HG03175 (cell line): Measurements from ENCODE around the gene DUSP28.

ENCODE experiments used
- ATAC-seq: cut with Tn5 transposase; IDR thresholded peaks from one replicate; pipeline ENCODE4 v1.9.1; 2021; ENCODE audit warnings: mild to moderate bottlenecking, moderate library complexity; ENCODE audit not compliant: unreplicated experiment

DUSP28 gene

GRCh38 chr2:240571314-240571973, 11.3 kb downstream of the DUSP28 start:
- ATAC-seq, result no peak

GRCh38 chr2:240572141-240573031, 12.2 kb downstream of the DUSP28 start:
- ATAC-seq, result no peak

DNA sequence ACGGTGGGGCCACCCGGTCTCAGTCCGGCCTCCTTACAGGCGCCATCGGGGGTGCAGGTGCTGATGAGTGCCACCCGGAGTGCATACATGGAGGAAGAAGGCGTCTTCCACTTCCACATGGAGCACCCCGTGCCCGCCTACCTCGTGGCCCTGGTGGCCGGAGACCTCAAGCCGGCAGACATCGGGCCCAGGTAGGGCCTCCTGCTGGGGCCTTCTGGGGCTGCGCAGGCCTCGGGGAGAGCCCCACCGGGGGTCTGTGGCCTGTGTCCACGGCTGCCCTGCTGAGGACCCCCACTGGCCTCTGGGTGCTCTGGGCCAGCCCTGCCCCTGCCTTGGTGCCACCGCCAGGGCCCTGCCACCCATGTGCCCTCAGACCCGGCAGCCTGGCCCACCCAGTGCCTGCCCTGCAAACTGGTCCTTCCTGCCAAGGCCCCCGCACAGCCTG, 12.9 kb downstream of the DUSP28 start:
- ATAC-seq, result no peak

DNA sequence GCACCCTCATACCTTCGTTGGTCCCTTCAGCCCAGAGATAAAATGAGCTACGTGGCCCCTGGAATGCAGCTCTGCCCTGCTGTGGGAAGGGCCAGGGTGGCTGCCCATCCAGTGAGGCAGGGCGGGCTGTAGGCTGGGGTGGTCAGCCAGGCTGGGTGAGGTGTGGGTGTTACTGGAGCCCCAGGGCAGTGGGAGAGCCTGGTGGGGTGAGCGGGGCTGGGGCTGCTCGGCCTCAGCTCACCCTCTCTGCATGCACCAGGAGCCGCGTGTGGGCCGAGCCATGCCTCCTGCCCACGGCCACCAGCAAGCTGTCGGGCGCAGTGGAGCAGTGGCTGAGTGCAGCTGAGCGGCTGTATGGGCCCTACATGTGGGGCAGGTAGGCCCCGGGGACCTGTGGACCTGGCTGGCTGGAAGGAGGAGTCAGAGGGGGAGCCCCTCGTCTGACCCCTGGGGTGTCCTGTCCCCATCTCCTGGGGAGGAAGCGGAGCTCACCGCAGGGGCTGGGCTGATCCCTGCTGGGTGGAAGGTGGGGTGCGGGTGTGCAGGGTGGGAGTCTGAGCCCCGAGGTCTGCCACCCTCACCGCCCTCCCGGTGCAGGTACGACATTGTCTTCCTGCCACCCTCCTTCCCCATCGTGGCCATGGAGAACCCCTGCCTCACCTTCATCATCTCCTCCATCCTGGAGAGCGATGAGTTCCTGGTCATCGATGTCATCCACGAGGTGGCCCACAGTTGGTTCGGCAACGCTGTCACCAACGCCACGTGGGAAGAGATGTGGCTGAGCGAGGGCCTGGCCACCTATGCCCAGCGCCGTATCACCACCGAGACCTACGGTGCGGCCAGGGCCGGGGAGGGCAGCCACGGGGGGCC, 13.6 kb downstream of the DUSP28 start:
- ATAC-seq, result no peak

- no peak for ATAC-seq
Measured at GRCh38 chr2:240574386-240575100, 14.4 kb downstream of the DUSP28 start.

DNA sequence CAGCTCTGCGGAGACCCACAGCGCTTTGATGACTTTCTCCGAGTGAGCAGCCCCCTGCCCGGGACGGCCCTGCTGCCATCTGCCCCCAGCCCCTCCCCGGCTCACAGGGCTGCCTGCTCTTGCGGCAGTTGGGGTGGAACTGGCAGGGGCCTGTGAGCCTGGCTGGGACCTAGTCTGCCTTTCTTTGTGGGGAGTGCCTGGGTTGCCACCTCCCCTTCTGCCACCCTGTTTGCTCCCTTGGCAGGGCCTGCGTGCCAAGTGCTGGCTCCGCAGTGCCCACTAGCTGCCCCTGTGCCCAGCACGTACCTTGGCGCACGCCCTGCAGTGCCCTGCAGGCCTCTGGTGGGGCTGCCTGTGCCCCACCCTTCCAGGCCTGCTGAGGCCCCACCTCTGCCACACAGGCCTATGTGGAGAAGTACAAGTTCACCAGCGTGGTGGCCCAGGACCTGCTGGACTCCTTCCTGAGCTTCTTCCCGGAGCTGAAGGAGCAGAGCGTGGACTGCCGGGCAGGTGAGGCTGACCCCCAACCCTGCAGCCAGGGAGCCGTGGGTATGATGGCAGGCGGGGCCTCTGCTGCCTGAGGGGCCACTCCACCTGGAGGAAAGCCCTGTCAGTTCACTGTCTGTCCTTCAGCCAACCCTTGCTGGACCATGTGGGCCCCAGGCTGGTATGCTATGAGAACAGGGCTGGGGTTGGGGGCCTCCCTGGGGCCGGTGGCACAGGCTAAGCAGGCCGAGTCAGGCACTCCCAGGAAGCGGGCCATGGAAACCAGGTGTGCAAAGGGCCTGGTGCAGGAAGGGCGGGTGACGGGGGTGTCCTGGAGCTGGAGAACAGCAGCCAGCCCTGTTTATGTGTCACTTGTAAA, 15.2 kb downstream of the DUSP28 start:
- ATAC-seq, result no peak

GRCh38 chr2:240576036-240576435, 15.9 kb downstream of the DUSP28 start:
- no peak for ATAC-seq

- no peak for ATAC-seq
Measured at GRCh38 chr2:240576436-240577205, 16.5 kb downstream of the DUSP28 start.

- no peak for ATAC-seq
Measured at GRCh38 chr2:240577281-240578109, 17.3 kb downstream of the DUSP28 start.

DNA sequence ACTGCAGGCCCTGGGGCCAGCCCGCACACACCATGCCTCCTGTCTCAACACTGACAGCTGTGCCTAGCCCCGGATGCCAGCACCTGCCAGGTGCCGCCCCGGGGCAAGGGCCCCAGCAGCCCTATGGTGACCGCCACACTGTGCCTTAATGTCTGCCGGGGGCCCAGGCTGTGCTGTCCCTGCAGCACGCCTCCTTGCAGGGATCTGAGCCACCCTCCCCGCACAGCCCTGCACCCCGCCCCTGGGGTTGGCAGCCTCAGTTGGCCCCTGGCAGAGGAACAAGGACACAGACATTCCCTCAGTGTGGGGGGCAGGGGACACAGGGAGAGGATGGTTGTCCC, 17.9 kb downstream of the DUSP28 start:
- ATAC-seq, result no peak

- ATAC-seq, result no peak
Measured at GRCh38 chr2:240578488-240578887, 18.3 kb downstream of the DUSP28 start.

DNA sequence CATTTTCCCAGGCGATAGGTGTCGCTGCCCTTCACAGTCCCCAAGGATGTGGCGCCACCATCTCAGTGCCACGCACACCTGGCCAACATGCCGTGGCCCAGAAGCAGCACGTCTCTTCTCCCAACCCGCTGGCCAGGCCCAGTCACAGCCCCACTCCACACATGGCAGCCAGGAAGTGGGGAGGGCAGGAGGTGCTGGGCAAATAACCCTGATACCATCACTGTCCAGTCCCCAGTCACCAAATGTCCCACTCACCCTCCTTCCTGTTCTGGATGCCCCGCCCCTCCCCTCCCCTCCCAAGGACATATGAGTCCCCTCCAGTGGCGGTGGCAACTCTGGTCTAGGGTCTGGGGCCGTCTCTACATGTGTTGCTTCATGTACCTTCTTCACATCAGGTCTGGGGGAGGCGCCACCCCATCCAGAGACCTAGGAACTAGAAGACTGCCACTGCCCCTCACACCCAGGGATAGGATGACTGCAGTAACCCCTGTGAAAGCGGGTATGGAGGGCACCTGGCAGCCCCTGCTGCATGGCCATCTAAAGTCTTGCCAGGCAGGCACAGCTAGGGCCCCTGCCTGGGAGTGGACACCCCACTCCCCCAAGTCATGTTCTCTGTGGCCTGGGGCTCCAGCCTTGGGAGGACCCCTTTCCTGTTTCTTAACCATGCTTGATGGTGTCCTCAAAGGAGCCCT, 19.1 kb downstream of the DUSP28 start:
- no peak for ATAC-seq

DNA sequence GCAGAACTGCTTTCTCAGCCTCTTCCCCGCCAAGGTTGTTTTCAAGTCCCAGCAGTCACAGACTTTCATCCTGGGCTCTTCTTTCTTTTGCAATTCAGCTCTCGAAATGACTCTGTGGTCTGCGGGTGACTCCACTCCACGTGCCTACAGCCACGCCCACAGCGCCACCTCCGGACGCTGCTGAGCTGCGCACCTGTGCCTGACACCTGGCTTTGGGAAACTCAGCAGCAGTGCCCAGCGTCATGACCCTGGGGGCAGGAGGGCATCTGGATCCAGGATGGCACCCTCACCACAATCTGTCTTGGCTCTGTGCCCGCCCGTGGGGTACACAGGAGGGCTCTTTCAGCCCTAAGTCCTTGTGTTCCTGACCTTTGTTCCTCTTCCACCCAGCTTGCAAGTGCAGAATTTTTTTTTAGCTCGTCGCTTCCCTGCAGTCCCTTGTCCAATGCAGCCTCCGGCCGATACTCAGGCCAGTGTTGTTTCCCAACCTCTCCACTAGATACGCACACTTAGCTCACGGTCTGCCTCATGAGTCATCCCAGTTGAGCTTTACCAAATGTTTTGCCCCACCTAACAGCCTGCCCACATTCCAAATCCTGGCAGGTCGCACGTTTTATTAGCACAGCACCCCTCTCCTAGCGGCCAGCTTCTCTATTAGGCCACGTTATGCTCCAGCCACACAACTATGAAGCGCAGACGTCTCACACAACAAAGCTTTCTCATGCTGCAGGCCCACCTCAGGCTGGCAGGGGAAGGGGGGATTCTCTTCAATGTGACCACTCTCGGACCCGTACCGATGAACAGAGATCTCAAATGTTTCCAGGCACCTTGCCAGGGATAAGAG, 19.8 kb downstream of the DUSP28 start:
- no peak for ATAC-seq

GRCh38 chr2:240581811-240582210, 21.7 kb downstream of the DUSP28 start:
- no peak for ATAC-seq

- ATAC-seq, result no peak
Measured at GRCh38 chr2:240582781-240583180, 22.6 kb downstream of the DUSP28 start.

GRCh38 chr2:240583774-240584173, 23.6 kb downstream of the DUSP28 start:
- ATAC-seq, result no peak
